ENCODE results near the gene LAD1. TPM values are rescaled to one million over a fixed set of nuclear protein-coding genes. Genes with fewer than 3 reads are reported as not detected.
A peak's percentile ranks its signal among the peaks of the same experiment; 100 is the strongest.

The LAD1 gene, protein sequence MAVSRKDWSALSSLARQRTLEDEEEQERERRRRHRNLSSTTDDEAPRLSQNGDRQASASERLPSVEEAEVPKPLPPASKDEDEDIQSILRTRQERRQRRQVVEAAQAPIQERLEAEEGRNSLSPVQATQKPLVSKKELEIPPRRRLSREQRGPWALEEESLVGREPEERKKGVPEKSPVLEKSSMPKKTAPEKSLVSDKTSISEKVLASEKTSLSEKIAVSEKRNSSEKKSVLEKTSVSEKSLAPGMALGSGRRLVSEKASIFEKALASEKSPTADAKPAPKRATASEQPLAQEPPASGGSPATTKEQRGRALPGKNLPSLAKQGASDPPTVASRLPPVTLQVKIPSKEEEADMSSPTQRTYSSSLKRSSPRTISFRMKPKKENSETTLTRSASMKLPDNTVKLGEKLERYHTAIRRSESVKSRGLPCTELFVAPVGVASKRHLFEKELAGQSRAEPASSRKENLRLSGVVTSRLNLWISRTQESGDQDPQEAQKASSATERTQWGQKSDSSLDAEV
- not detected for total RNA-seq

- Mint-ChIP-seq H3K4me1 (no peaks in the 10 kb centered on the region), H3K27me3 (peaks cover 35% of the 10 kb centered on the region), H3K36me3 (ENCODE audit: low read depth) (no peaks in the 10 kb centered on the region), H3K9me3 (ENCODE audit: low read depth) (no peaks in the 10 kb centered on the region), H3K27ac (no peak within 1 kb of the TSS), H3K4me3 (no peak within 1 kb of the TSS)
- no peak for DNase-seq
- intact Hi-C loops (cut with DNase I, micrococcal nuclease): no loop called here
- POLR2A ChIA-PET: no interaction called here
- CTCF ChIA-PET: no interaction called here
- ATAC-seq: no peak
These were observed at the start of gene LAD1 for GRCh38 chr1:201399018-201399351. LAD1 (minus strand) TSS chr1:201399324; CDS start chr1:201399306, 18 bp downstream.

GRCh38 chr1:201447903-201448871 is 49.1 kb upstream of the LAD1 start:
- Mint-ChIP-seq H3K27ac (no peak overlapping the region), H3K4me3 (no peak overlapping the region), H3K27me3 (peaks cover 9% of the 10 kb centered on the region), H3K36me3 (ENCODE audit: low read depth) (no peaks in the 10 kb centered on the region), H3K9me3 (ENCODE audit: low read depth) (no peaks in the 10 kb centered on the region), H3K4me1 (peaks cover 11% of the 10 kb centered on the region)
- DNase-seq (peak; percentile 85), ATAC-seq (peak; percentile 98)
- intact Hi-C loops (cut with DNase I, micrococcal nuclease): loop anchor here (1.0 kb wide), 2 partner anchors 33 to 65 kb away; no protein-coding TSS in a partner anchor
- CTCF ChIA-PET: interaction anchor here (0.6 to 5.5 kb wide), 26 partner anchors 9 to 715 kb away, joined by 3 to 75 read pairs (median 4); partner anchors contain the start of genes CSRP1 and PHLDA3
- POLR2A ChIA-PET: interaction anchor here (0.5 kb wide), 1 partner anchor 35 kb away, joined by 3 read pairs; no protein-coding TSS in a partner anchor

DNA sequence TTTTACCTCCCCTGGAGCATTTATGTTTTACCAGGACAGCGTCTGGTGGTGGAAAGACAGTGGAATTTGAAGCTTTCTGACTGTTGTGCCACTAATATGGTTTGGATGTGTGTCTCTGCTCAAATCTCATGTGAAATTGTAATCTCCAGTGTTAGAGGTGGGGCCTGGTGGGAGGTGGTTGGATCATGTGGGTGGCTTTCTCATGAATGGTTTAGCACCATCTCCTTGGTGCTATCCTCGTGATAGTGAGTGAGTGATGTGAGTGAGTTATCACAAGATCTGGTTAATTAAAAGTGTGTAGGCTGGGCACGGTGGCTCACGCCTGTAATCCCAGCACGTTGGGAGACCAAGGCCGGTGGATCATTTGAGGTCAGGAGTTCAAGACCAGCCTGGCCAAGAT is 46.2 kb upstream of the LAD1 start:
- Mint-ChIP-seq H3K27ac (no peak overlapping the region), H3K36me3 (ENCODE audit: low read depth) (no peaks in the 10 kb centered on the region), H3K4me1 (peaks cover 7% of the 10 kb centered on the region), H3K4me3 (no peak overlapping the region), H3K27me3 (no peaks in the 10 kb centered on the region), H3K9me3 (ENCODE audit: low read depth) (no peaks in the 10 kb centered on the region)
- POLR2A ChIA-PET: no interaction called here
- intact Hi-C loops (cut with DNase I, micrococcal nuclease): no loop called here
- CTCF ChIA-PET: interaction anchor here (1.0 to 5.5 kb wide), 4 partner anchors 36 to 69 kb away, joined by 5 to 75 read pairs (median 36); no protein-coding TSS in a partner anchor
- ATAC-seq: no peak
- DNase-seq: no peak

DNA sequence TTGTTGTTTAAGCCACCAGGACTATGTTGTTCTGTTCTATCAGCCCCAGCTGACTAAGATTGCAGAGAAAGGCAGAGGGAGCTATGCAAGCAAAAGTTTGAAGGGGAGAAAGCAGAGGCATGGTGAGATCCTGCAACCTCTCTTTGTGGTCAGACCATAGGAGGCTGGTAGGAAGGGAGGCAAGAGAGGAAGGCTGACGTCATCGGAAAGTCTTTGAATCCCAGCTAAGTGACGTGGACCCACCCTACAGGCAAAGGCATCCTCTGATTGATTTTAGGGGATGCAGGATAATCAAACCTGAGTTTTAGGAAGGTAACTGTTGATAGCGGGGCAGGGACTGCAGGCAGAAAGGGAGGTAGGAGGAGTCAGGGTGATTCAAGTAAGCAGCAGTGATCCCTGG is 45.7 kb upstream of the LAD1 start:
- Mint-ChIP-seq H3K4me1 (peaks cover 7% of the 10 kb centered on the region), H3K36me3 (ENCODE audit: low read depth) (peaks cover 1% of the 10 kb centered on the region), H3K27ac (no peak overlapping the region), H3K27me3 (peaks cover under 1% of the 10 kb centered on the region), H3K9me3 (ENCODE audit: low read depth) (no peaks in the 10 kb centered on the region), H3K4me3 (no peak overlapping the region)
- ChIA-PET CTCF (interaction anchor here (0.8 to 1.1 kb wide), 3 partner anchors 9 to 69 kb away, joined by 3 to 6 read pairs (median 5); no protein-coding TSS in a partner anchor), POLR2A (no interaction called here)
- DNase-seq: no peak
- intact Hi-C loops (cut with DNase I, micrococcal nuclease): no loop called here
- no peak for ATAC-seq

GRCh38 chr1:201443747-201444146 is 44.6 kb upstream of the LAD1 start:
- ChIA-PET CTCF (no interaction called here), POLR2A (interaction anchor here (0.8 kb wide), 1 partner anchor 736 kb away, joined by 8 read pairs; no protein-coding TSS in a partner anchor)
- intact Hi-C loops (cut with DNase I, micrococcal nuclease): no loop called here
- peaks cover 7% of the 10 kb centered on the region for H3K4me1 Mint-ChIP-seq
- H3K27me3 Mint-ChIP-seq: peaks cover 3% of the 10 kb centered on the region
- H3K4me3 Mint-ChIP-seq: no peak overlapping the region
- H3K36me3 Mint-ChIP-seq (ENCODE audit: low read depth): peaks cover 2% of the 10 kb centered on the region
- ATAC-seq (no peak), DNase-seq (no peak)
- no peak overlapping the region for H3K27ac Mint-ChIP-seq
- no peaks in the 10 kb centered on the region for H3K9me3 Mint-ChIP-seq (ENCODE audit: low read depth)

DNA sequence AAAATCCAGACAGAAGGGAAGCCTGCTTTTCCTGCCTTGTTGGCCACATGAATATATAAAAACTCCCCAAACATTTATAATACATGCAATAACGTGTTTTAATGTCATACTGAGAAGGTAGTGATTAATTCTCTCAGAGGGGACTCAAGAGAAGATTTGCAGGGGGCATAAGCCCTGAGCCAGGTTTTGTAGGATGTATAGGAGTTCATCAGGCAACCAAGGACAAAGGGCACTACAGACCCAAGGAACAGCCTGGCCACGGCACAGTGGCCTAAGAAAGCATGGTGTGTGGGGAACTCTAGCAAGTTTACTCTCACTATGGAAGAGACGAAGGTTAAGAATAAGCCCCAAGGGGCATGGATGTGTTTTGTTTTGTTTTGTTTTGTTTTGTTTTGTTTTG is 37.8 kb upstream of the LAD1 start:
- POLR2A ChIA-PET: no interaction called here
- intact Hi-C loops (cut with DNase I, micrococcal nuclease): no loop called here

GRCh38 chr1:201436393-201436792 is 37.3 kb upstream of the LAD1 start:
- POLR2A ChIA-PET: no interaction called here
- intact Hi-C loops (cut with DNase I, micrococcal nuclease): no loop called here

More for the DNA sequence above, 37.8 kb upstream of the LAD1 start:
- ATAC-seq (no peak), DNase-seq (no peak)
- no peak overlapping the region for H3K27ac Mint-ChIP-seq
- peaks cover 6% of the 10 kb centered on the region for H3K4me1 Mint-ChIP-seq
- no peak overlapping the region for H3K4me3 Mint-ChIP-seq
- no peaks in the 10 kb centered on the region for H3K9me3 Mint-ChIP-seq (ENCODE audit: low read depth)
- peaks cover 8% of the 10 kb centered on the region for H3K27me3 Mint-ChIP-seq
- CTCF ChIA-PET: interaction anchor here (0.6 to 2.9 kb wide), 5 partner anchors 11 to 455 kb away, joined by 4 to 27 read pairs (median 19); no protein-coding TSS in a partner anchor
- H3K36me3 Mint-ChIP-seq (ENCODE audit: low read depth): peaks cover 2% of the 10 kb centered on the region

DNA sequence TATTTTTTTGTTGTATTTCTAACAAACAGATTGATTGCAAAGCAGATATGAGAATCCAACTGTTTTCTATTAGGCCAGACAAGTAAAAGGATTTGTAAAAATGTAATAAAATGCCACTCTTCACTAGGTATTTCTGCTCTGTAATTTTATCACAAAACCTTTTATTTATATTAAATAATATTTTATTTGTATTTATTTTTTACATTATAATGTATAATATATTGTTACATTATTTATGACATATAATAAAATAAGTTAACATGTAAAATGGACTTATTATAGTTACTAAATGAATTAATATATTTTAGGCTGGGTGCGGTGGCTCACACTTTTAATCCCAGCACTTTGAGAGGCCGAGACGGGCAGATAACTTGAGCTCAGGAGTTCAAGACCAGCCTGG is 35.1 kb upstream of the LAD1 start:
- no peaks in the 10 kb centered on the region for H3K9me3 Mint-ChIP-seq (ENCODE audit: low read depth)
- no peaks in the 10 kb centered on the region for H3K36me3 Mint-ChIP-seq (ENCODE audit: low read depth)
- intact Hi-C loops (cut with DNase I, micrococcal nuclease): loop anchor here in 1 of 2 experiments (2.0 kb wide), 1 partner anchor 79 kb away; no protein-coding TSS in a partner anchor
- POLR2A ChIA-PET: no interaction called here
- CTCF ChIA-PET: interaction anchor here (1.2 to 2.9 kb wide), 6 partner anchors 20 to 96 kb away, joined by 3 to 27 read pairs (median 4); no protein-coding TSS in a partner anchor
- no peak for ATAC-seq
- peaks cover 6% of the 10 kb centered on the region for H3K4me1 Mint-ChIP-seq
- H3K4me3 Mint-ChIP-seq: no peak overlapping the region
- H3K27ac Mint-ChIP-seq: no peak overlapping the region
- no peak for DNase-seq
- H3K27me3 Mint-ChIP-seq: peaks cover 11% of the 10 kb centered on the region

More at GRCh38 chr1:201436393-201436792, 37.3 kb upstream of the LAD1 start:
- Mint-ChIP-seq H3K4me1 (peaks cover 6% of the 10 kb centered on the region), H3K9me3 (ENCODE audit: low read depth) (no peaks in the 10 kb centered on the region), H3K4me3 (no peak overlapping the region), H3K36me3 (ENCODE audit: low read depth) (peaks cover 2% of the 10 kb centered on the region), H3K27ac (no peak overlapping the region), H3K27me3 (peaks cover 8% of the 10 kb centered on the region)
- ATAC-seq: no peak
- CTCF ChIA-PET: interaction anchor here (0.6 to 2.9 kb wide), 15 partner anchors 10 to 454 kb away, joined by 3 to 27 read pairs (median 6); partner anchors contain the start of gene CSRP1
- no peak for DNase-seq

DNA sequence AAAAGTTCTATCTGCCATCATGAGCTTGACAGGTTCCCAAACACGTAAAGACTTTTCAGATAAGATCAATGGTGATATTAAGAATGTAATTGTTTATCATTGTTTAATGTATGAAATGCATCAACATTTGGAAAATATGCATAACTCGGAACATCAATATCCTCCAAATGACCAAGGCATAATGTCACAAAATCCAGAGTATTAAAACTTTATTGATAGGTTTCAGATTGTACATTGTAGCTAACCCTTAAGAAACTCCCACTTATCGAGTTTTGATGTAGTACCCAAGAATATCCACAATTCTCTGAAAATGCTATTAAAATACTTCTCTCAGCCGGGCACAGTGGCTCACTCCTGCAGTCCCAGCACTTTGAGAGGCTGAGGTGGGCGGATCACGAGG is 34.5 kb upstream of the LAD1 start:
- peaks cover 6% of the 10 kb centered on the region for H3K4me1 Mint-ChIP-seq
- DNase-seq (no peak), ATAC-seq (no peak)
- H3K36me3 Mint-ChIP-seq (ENCODE audit: low read depth): no peaks in the 10 kb centered on the region
- peaks cover 11% of the 10 kb centered on the region for H3K27me3 Mint-ChIP-seq
- no peak overlapping the region for H3K27ac Mint-ChIP-seq
- ChIA-PET CTCF (interaction anchor here (1.0 to 1.5 kb wide), 5 partner anchors 29 to 97 kb away, joined by 3 to 4 read pairs (median 3); no protein-coding TSS in a partner anchor), POLR2A (no interaction called here)
- no peaks in the 10 kb centered on the region for H3K9me3 Mint-ChIP-seq (ENCODE audit: low read depth)
- H3K4me3 Mint-ChIP-seq: no peak overlapping the region
- intact Hi-C loops (cut with DNase I, micrococcal nuclease): loop anchor here in 1 of 2 experiments (2.0 kb wide), 1 partner anchor 79 kb away; no protein-coding TSS in a partner anchor

DNA sequence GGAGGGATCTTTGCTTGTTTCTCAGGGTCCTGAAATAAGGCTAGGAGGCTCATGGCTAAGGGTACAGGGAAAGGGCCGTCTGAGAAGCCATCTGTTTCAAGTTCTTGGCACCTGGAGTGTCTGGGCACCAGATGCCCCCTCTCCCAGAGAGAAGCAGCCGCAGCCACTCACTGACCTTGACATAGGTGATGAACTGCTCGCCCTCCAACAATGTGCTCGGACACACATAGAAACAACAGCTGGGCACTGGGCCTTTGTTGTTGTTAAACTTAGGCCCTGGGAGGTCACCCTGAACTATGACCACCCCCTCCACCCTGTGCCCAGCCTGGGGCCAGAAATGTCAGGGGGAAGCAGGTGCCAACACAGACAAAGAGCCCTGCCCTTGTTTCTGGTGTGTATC is 31.7 kb upstream of the LAD1 start:
- intact Hi-C loops (cut with DNase I, micrococcal nuclease): no loop called here

More for the DNA sequence above, 31.7 kb upstream of the LAD1 start:
- ChIA-PET CTCF (no interaction called here), POLR2A (no interaction called here)
- no peaks in the 10 kb centered on the region for H3K9me3 Mint-ChIP-seq (ENCODE audit: low read depth)
- no peaks in the 10 kb centered on the region for H3K36me3 Mint-ChIP-seq (ENCODE audit: low read depth)
- no peak for DNase-seq
- peaks cover 3% of the 10 kb centered on the region for H3K4me1 Mint-ChIP-seq
- ATAC-seq: no peak
- peaks cover 8% of the 10 kb centered on the region for H3K27me3 Mint-ChIP-seq
- no peak overlapping the region for H3K27ac Mint-ChIP-seq
- no peak overlapping the region for H3K4me3 Mint-ChIP-seq
